ENCODE data around the gene PRKAR2B.
"Not testable (repeated sequence)": the region's sequence is repeated elsewhere in the genome, so short reads cannot be mapped to it uniquely, and the experiment has no call there.

Gene PRKAR2B

GRCh38 chr7:107029061-107029763 lies 15.3 kb upstream of the PRKAR2B start:
- no peak for DNase-seq

GRCh38 chr7:107029764-107030286 lies 14.7 kb upstream of the PRKAR2B start:
- no peak for DNase-seq

GRCh38 chr7:107032050-107032449 lies 12.5 kb upstream of the PRKAR2B start:
- DNase-seq, result no peak

- DNase-seq, result no peak
Measured at GRCh38 chr7:107032720-107033438, 11.6 kb upstream of the PRKAR2B start.

- DNase-seq, result no peak
Measured at GRCh38 chr7:107034553-107034952, 10.0 kb upstream of the PRKAR2B start.

GRCh38 chr7:107035446-107035845 lies 9.1 kb upstream of the PRKAR2B start:
- no peak for DNase-seq

GRCh38 chr7:107036535-107036934 lies 8.0 kb upstream of the PRKAR2B start:
- DNase-seq, result no peak

GRCh38 chr7:107037717-107038603 lies 6.5 kb upstream of the PRKAR2B start:
- DNase-seq, result no peak

- no peak for DNase-seq
Measured at GRCh38 chr7:107039199-107039900, 5.2 kb upstream of the PRKAR2B start.

- no peak for DNase-seq
Measured at GRCh38 chr7:107041097-107041496, 3.4 kb upstream of the PRKAR2B start.

- not testable (repeated sequence) for DNase-seq
Measured at GRCh38 chr7:107041764-107042163, 2.7 kb upstream of the PRKAR2B start.

GRCh38 chr7:107042326-107042910 lies 2.1 kb upstream of the PRKAR2B start:
- not testable (repeated sequence) for DNase-seq

- no peak for DNase-seq
Measured at GRCh38 chr7:107043491-107043890, 1.0 kb upstream of the PRKAR2B start.

- no peak for DNase-seq
Measured at GRCh38 chr7:107043921-107044346, 571 bp upstream of the PRKAR2B start.

GRCh38 chr7:107045195-107045960 lies 873 bp downstream of the PRKAR2B start:
- no peak for DNase-seq

GRCh38 chr7:107045980-107046379 lies 1.5 kb downstream of the PRKAR2B start:
- DNase-seq, result no peak

- no peak for DNase-seq
Measured at GRCh38 chr7:107046491-107047259, 2.2 kb downstream of the PRKAR2B start.

GRCh38 chr7:107047902-107048782 lies 3.6 kb downstream of the PRKAR2B start:
- no peak for DNase-seq

- no peak for DNase-seq
Measured at GRCh38 chr7:107048783-107049418, 4.4 kb downstream of the PRKAR2B start.
